ENCODE data around the gene COL11A1.

The COL11A1 gene

GRCh38 chr1:102884238-102884637 lies 224.1 kb downstream of the COL11A1 start:
- H3K27me3 ChIP-seq (replicated peaks), result no peaks in the 10 kb centered on the region
- no peak overlapping the region for H3K27ac ChIP-seq
- H3K36me3 ChIP-seq (replicated peaks), result no peaks in the 10 kb centered on the region
- no peak overlapping the region for H3K4me3 ChIP-seq (ENCODE audit: low read depth, low read length)
- in situ Hi-C loops (cut with HindIII; ENCODE audit: low pct_ligation_motif_present, low sequenced_read_pairs), result no loop called here
- no peak for TF ChIP-seq CTCF (IDR thresholded peaks at IDR 0.05; ENCODE audit: low read depth, low read length, missing control alignments)
- DNase-seq, result no peak

- in situ Hi-C loops (cut with HindIII; ENCODE audit: low pct_ligation_motif_present, low sequenced_read_pairs), result no loop called here
- H3K36me3 ChIP-seq (replicated peaks), result no peaks in the 10 kb centered on the region
- peak; percentile 93 for DNase-seq
- peak overlapping the region; percentile 68 for H3K27ac ChIP-seq
- no peak overlapping the region for H3K4me3 ChIP-seq (ENCODE audit: low read depth, low read length)
- no peak for TF ChIP-seq CTCF (IDR thresholded peaks at IDR 0.05; ENCODE audit: low read depth, low read length, missing control alignments)
- H3K27me3 ChIP-seq (replicated peaks), result no peaks in the 10 kb centered on the region
These were observed 228.8 kb downstream of the COL11A1 start for GRCh38 chr1:102879439-102879993.

GRCh38 chr1:102875756-102876155 lies 232.6 kb downstream of the COL11A1 start:
- in situ Hi-C loops (cut with HindIII; ENCODE audit: low pct_ligation_motif_present, low sequenced_read_pairs), result no loop called here
- H3K4me3 ChIP-seq (ENCODE audit: low read depth, low read length), result no peak overlapping the region

GRCh38 chr1:102872526-102872925 lies 235.8 kb downstream of the COL11A1 start:
- no peak for DNase-seq
- Histone ChIP-seq H3K27ac (no peak overlapping the region), H3K4me3 (ENCODE audit: low read depth, low read length) (no peak overlapping the region), H3K36me3 (replicated peaks) (no peaks in the 10 kb centered on the region), H3K27me3 (replicated peaks) (no peaks in the 10 kb centered on the region)
- no peak for TF ChIP-seq CTCF (IDR thresholded peaks at IDR 0.05; ENCODE audit: low read depth, low read length, missing control alignments)
- in situ Hi-C loops (cut with HindIII; ENCODE audit: low pct_ligation_motif_present, low sequenced_read_pairs), result no loop called here

More at GRCh38 chr1:102875756-102876155, 232.6 kb downstream of the COL11A1 start:
- no peak for TF ChIP-seq CTCF (IDR thresholded peaks at IDR 0.05; ENCODE audit: low read depth, low read length, missing control alignments)
- Histone ChIP-seq H3K27ac (no peak overlapping the region), H3K36me3 (replicated peaks) (no peaks in the 10 kb centered on the region), H3K27me3 (replicated peaks) (no peaks in the 10 kb centered on the region)
- DNase-seq, result no peak

GRCh38 chr1:102872097-102872496 lies 236.2 kb downstream of the COL11A1 start:
- Histone ChIP-seq H3K27ac (no peak overlapping the region), H3K27me3 (replicated peaks) (no peaks in the 10 kb centered on the region), H3K4me3 (ENCODE audit: low read depth, low read length) (no peak overlapping the region), H3K36me3 (replicated peaks) (no peaks in the 10 kb centered on the region)
- no peak for TF ChIP-seq CTCF (IDR thresholded peaks at IDR 0.05; ENCODE audit: low read depth, low read length, missing control alignments)
- in situ Hi-C loops (cut with HindIII; ENCODE audit: low pct_ligation_motif_present, low sequenced_read_pairs), result no loop called here
- DNase-seq, result no peak

GRCh38 chr1:102863704-102864103 lies 244.6 kb downstream of the COL11A1 start:
- Histone ChIP-seq H3K27me3 (replicated peaks) (no peaks in the 10 kb centered on the region), H3K27ac (no peak overlapping the region), H3K4me3 (ENCODE audit: low read depth, low read length) (no peak overlapping the region), H3K36me3 (replicated peaks) (no peaks in the 10 kb centered on the region)
- no peak for DNase-seq
- no peak for TF ChIP-seq CTCF (IDR thresholded peaks at IDR 0.05; ENCODE audit: low read depth, low read length, missing control alignments)
- in situ Hi-C loops (cut with HindIII; ENCODE audit: low pct_ligation_motif_present, low sequenced_read_pairs), result no loop called here
